Measurements from ENCODE around the gene KDM7A. TPM values are rescaled to one million over a fixed set of nuclear protein-coding genes. Genes with fewer than 3 reads are reported as not detected.

Gene KDM7A
- total RNA-seq, 4 donors from 2014 or later, result 15.0 to 26.3 (median 21.4) TPM

DNA sequence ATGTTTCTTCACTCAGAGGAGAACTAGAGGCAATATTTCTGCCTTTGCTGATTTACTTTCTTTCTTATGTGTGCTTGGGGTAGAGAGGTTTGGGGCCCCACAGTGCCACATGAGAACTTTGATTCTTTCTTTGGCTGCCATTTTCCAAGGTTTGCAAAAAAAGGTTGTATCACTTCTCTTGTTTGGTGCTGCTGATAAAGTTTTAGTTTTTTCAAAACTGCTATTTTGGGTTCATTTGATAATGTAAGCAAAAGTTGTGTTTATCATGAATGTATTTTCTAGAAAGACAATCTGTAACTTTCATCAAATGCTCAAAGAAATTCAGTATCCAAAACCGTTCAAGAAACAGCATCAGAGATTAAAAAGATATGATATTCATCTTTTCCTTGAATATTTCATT lies 83.4 kb downstream of the KDM7A start:
- no peak overlapping the region for H3K27ac ChIP-seq
- ATAC-seq, result no peak
- peaks cover 7 to 89% of the 10 kb centered on the region in 2 donors for H3K36me3 ChIP-seq
- TF ChIP-seq CTCF (IDR thresholded peaks at IDR 0.05) (no peak), POLR2A (IDR thresholded peaks at IDR 0.05) (no peak), EP300 (IDR thresholded peaks at IDR 0.05) (no peak), POLR2AphosphoS5 (IDR thresholded peaks at IDR 0.05) (no peak)
- no peaks in the 10 kb centered on the region for H3K27me3 ChIP-seq
- no peaks in the 10 kb centered on the region for H3K9me3 ChIP-seq
- H3K4me1 ChIP-seq, result no peaks in the 10 kb centered on the region
- H3K4me3 ChIP-seq, result no peak overlapping the region
- 55 to 100% methylated on average over 1 of the region's 1 CpG for WGBS, 2 donors (ENCODE audit: low coverage in 1 of 2)

- Histone ChIP-seq H3K9me3 (no peaks in the 10 kb centered on the region), H3K27ac (no peak overlapping the region), H3K4me3 (no peak overlapping the region), H3K4me1 (no peaks in the 10 kb centered on the region), H3K36me3 (peaks cover 0 to 19% of the 10 kb centered on the region in 2 donors), H3K27me3 (no peaks in the 10 kb centered on the region)
- 86 to 94% methylated on average over 2 of the region's 2 CpGs for WGBS, 2 donors (ENCODE audit: low coverage in 1 of 2)
- TF ChIP-seq CTCF (IDR thresholded peaks at IDR 0.05) (no peak), POLR2AphosphoS5 (IDR thresholded peaks at IDR 0.05) (no peak), POLR2A (IDR thresholded peaks at IDR 0.05) (no peak)
- no peak for ATAC-seq
Observed at GRCh38 chr7:140085447-140085846, 91.3 kb downstream of the KDM7A start.

DNA sequence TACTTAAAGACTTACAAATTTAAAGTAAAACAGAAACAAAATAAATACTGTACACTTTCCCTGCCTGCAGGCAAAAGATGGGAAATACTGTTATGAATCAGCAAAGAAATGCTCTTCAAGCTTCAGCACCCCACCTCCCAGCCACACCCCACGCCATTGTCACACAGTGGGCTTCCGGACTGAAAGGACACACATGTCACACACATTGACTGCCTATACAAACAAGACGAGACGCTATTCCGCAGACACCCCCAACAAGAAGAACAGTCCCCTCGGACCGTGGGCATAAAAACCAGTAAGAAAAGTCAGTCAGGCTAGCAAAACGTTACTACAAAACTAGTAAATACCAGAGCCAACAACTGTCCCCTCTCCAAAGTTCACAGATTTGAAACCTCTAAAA lies 91.8 kb downstream of the KDM7A start:
- Histone ChIP-seq H3K36me3 (peaks cover 0 to 16% of the 10 kb centered on the region in 2 donors), H3K27me3 (no peaks in the 10 kb centered on the region), H3K9me3 (no peaks in the 10 kb centered on the region), H3K27ac (no peak overlapping the region), H3K4me3 (no peak overlapping the region), H3K4me1 (no peaks in the 10 kb centered on the region)
- no peak for TF ChIP-seq POLR2AphosphoS5 (IDR thresholded peaks at IDR 0.05)
- TF ChIP-seq POLR2A (IDR thresholded peaks at IDR 0.05), result no peak
- TF ChIP-seq EP300 (IDR thresholded peaks at IDR 0.05), result no peak
- no peak for TF ChIP-seq CTCF (IDR thresholded peaks at IDR 0.05)
- ATAC-seq, result no peak
- WGBS, 2 donors (ENCODE audit: low coverage in 1 of 2), result 69 to 81% methylated on average over 6 to 8 of the region's 8 CpGs

GRCh38 chr7:140084142-140084655 lies 92.6 kb downstream of the KDM7A start:
- no peak for ATAC-seq

More at GRCh38 chr7:140084142-140084655, 92.6 kb downstream of the KDM7A start:
- Histone ChIP-seq H3K27me3 (no peaks in the 10 kb centered on the region), H3K9me3 (no peaks in the 10 kb centered on the region), H3K36me3 (peaks cover 0 to 8% of the 10 kb centered on the region in 2 donors), H3K4me1 (no peaks in the 10 kb centered on the region), H3K27ac (no peak overlapping the region), H3K4me3 (no peak overlapping the region)
- WGBS, 2 donors (ENCODE audit: low coverage in 1 of 2), result 87 to 90% methylated on average over 3 to 4 of the region's 4 CpGs
- TF ChIP-seq CTCF (IDR thresholded peaks at IDR 0.05), result no peak
- TF ChIP-seq EP300 (IDR thresholded peaks at IDR 0.05), result no peak
- TF ChIP-seq POLR2A (IDR thresholded peaks at IDR 0.05), result no peak
- TF ChIP-seq POLR2AphosphoS5 (IDR thresholded peaks at IDR 0.05), result no peak
